Left ventricle myocardium inferior (tissue), 1 donor: ENCODE data around the gene DNAH2. TPM values are rescaled to one million over a fixed set of nuclear protein-coding genes. Genes with fewer than 3 reads are reported as not detected.

Experiments
- DNase-seq: peaks from one replicate; pipeline ENCODE4 v3.0.0-alpha.2; 2020
- H3K27ac ChIP-seq: fragments of 200-600 bp; replicated peaks from 2 replicates; pipeline ENCODE4 v1.8.0; 2021
- H3K27me3 ChIP-seq: fragments of 200-600 bp; 2 replicates; pipeline ENCODE4 v1.8.0; 2021; ENCODE audit warnings: low read depth
- H3K36me3 ChIP-seq: fragments of 200-600 bp; 2 replicates; pipeline ENCODE4 v1.8.0; 2021
- H3K4me1 ChIP-seq: fragments of 200-600 bp; 2 replicates; pipeline ENCODE4 v1.8.0; 2021
- H3K4me3 ChIP-seq: fragments of 200-600 bp; 2 replicates; pipeline ENCODE4 v1.8.0; 2021; ENCODE audit warnings: mild to moderate bottlenecking, moderate library complexity
- H3K9me3 ChIP-seq: fragments of 200-600 bp; replicated peaks from 2 replicates; pipeline ENCODE4 v1.8.0; 2021
- intact Hi-C: fragments of 100-400 bp; cut with micrococcal nuclease; formaldehyde crosslinking; loops from one replicate; pipeline ENCODE4 v1.11.0; 2022
- total RNA-seq: library from RNA; stranded (reverse); fragmentation: NEBNext Ultra II Directional; extraction: Animal tissue kit (Norgen Biotek cat#: 25700); gene quantifications from one replicate; pipeline ENCODE4 v1.2.1, GENCODE V29; 2021
- TF ChIP-seq, protein P1 (sequence below): fragments of 200-600 bp; IDR thresholded peaks from 2 replicates; pipeline ENCODE4 v1.8.0; 2021; ENCODE audit warnings: antibody characterized with exemption, mild to moderate bottlenecking, borderline replicate concordance
- donor health status: DM: no; HTN: yes; CAD: no; lungs with severe emphysema.

The DNAH2 gene
- total RNA-seq, 1 donor from 2014 or later: 0.33 TPM

DNA sequence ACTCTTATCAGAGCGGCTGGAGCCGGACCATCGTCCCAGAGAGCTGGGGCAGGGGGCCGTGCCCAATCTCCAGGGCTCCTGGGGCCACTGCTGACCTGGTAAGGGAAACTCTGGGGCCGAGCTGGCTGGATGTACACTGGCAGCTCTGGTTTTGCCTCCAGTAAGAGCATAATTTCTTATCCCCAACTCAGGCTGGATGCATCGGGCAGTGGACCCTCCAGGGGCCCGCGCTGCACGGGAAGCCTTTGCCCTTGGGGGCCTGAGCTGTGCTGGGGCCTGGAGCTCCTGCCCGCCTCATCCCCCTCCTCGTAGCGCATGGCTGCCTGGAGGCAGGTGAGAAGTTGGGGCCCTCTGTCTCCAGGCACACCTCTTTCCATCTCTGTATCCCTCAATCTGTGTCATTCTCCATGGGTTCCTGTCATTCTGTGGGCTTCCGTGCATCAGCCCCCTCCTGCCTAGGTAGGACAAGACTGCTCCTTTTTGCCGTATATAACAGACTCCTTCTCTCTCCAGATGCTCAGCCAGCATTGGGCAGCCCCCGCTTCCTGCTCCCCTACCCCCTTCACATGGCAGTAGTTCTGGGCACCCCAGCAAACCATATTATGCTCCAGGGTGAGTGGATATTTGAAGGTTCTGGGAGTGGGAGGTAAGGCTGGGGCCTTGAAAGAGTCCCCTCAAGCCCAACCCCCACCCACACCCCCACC is 128.0 kb downstream of the DNAH2 start:
- no peaks in the 10 kb centered on the region for H3K9me3 ChIP-seq
- H3K36me3 ChIP-seq: peaks cover 47% of the 10 kb centered on the region
- TF ChIP-seq, protein P1, sequence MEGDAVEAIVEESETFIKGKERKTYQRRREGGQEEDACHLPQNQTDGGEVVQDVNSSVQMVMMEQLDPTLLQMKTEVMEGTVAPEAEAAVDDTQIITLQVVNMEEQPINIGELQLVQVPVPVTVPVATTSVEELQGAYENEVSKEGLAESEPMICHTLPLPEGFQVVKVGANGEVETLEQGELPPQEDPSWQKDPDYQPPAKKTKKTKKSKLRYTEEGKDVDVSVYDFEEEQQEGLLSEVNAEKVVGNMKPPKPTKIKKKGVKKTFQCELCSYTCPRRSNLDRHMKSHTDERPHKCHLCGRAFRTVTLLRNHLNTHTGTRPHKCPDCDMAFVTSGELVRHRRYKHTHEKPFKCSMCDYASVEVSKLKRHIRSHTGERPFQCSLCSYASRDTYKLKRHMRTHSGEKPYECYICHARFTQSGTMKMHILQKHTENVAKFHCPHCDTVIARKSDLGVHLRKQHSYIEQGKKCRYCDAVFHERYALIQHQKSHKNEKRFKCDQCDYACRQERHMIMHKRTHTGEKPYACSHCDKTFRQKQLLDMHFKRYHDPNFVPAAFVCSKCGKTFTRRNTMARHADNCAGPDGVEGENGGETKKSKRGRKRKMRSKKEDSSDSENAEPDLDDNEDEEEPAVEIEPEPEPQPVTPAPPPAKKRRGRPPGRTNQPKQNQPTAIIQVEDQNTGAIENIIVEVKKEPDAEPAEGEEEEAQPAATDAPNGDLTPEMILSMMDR: no peak
- DNase-seq: no peak
- peaks cover 56% of the 10 kb centered on the region for H3K4me1 ChIP-seq
- intact Hi-C loops: no loop called here
- H3K27me3 ChIP-seq: no peaks in the 10 kb centered on the region
- H3K4me3 ChIP-seq: peak overlapping the region; percentile 80
- peak overlapping the region; percentile 96 for H3K27ac ChIP-seq

DNA sequence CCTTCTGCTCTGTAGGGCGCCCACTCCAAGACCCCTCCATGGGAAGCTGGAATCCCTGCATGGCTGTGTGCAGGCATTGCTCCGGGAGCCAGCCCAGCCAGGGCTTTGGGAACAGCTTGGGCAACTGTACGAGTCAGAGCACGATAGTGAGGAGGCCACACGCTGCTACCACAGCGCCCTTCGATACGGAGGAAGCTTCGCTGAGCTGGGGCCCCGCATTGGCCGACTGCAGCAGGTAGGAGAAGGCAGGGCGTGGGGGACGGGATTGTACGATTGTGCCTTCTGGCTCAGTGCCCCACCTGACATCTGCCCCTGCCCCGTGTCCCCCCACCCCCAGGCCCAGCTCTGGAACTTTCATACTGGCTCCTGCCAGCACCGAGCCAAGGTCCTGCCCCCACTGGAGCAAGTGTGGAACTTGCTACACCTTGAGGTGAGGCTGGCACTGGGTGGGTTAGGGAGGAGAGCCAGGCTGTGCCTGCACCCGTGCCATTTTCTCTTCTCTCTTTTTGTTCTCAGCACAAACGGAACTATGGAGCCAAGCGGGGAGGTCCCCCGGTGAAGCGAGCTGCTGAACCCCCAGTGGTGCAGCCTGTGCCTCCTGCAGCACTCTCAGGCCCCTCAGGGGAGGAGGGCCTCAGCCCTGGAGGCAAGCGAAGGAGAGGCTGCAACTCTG is 128.7 kb downstream of the DNAH2 start:
- TF ChIP-seq, protein P1: no peak
- no peak overlapping the region for H3K4me3 ChIP-seq
- H3K9me3 ChIP-seq: no peaks in the 10 kb centered on the region
- no peak overlapping the region for H3K27ac ChIP-seq
- no peak for DNase-seq
- H3K27me3 ChIP-seq: no peaks in the 10 kb centered on the region
- peaks cover 54% of the 10 kb centered on the region for H3K36me3 ChIP-seq
- peaks cover 51% of the 10 kb centered on the region for H3K4me1 ChIP-seq
- intact Hi-C loops: no loop called here

DNA sequence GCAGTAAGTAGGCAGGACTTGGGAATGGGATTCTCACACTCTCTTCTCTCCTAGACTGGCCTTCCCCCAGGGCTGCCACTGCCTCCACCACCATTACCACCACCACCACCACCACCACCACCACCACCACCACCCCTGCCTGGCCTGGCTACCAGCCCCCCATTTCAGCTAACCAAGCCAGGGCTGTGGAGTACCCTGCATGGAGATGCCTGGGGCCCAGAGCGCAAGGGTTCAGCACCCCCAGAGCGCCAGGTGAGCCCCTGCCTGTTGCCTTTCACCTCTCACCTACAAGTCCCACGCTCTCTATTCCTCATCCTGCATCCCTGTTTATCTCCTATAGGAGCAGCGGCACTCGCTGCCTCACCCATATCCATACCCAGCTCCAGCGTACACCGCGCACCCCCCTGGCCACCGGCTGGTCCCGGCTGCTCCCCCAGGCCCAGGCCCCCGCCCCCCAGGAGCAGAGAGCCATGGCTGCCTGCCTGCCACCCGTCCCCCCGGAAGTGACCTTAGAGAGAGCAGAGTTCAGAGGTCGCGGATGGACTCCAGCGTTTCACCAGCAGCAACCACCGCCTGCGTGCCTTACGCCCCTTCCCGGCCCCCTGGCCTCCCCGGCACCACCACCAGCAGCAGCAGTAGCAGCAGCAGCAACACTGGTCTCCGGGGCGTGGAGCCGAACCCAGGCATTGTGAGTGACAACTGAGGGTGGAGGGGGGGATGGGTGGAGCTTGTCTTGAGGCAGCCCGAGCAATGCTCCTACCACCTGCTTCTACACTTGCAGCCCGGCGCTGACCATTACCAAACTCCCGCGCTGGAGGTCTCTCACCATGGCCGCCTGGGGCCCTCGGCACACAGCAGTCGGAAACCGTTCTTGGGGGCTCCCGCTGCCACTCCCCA is 129.5 kb downstream of the DNAH2 start:
- H3K4me1 ChIP-seq: peaks cover 50% of the 10 kb centered on the region
- H3K27me3 ChIP-seq: no peaks in the 10 kb centered on the region
- TF ChIP-seq, protein P1: no peak
- peaks cover 58% of the 10 kb centered on the region for H3K36me3 ChIP-seq
- H3K27ac ChIP-seq: no peak overlapping the region
- intact Hi-C loops: no loop called here
- no peak for DNase-seq
- H3K9me3 ChIP-seq: no peaks in the 10 kb centered on the region
- H3K4me3 ChIP-seq: no peak overlapping the region

DNA sequence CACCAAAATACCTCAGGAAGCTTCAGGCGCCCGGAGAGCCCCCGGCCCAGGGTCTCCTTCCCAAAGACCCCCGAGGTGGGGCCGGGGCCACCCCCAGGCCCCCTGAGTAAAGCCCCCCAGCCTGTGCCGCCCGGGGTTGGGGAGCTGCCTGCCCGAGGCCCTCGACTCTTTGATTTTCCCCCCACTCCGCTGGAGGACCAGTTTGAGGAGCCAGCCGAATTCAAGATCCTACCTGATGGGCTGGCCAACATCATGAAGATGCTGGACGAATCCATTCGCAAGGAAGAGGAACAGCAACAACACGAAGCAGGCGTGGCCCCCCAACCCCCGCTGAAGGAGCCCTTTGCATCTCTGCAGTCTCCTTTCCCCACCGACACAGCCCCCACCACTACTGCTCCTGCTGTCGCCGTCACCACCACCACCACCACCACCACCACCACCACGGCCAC is 130.6 kb downstream of the DNAH2 start:
- TF ChIP-seq, protein P1: no peak
- peaks cover 69% of the 10 kb centered on the region for H3K36me3 ChIP-seq
- no peaks in the 10 kb centered on the region for H3K9me3 ChIP-seq

DNA sequence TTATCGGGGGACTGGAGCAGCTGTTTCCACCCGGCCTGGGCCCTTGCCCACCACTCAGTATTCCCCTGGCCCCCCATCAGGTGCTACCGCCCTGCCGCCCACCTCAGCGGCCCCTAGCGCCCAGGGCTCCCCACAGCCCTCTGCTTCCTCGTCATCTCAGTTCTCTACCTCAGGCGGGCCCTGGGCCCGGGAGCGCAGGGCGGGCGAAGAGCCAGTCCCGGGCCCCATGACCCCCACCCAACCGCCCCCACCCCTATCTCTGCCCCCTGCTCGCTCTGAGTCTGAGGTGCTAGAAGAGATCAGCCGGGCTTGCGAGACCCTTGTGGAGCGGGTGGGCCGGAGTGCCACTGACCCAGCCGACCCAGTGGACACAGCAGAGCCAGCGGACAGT is 131.2 kb downstream of the DNAH2 start:
- DNase-seq: no peak
- intact Hi-C loops: no loop called here
- peaks cover 75% of the 10 kb centered on the region for H3K36me3 ChIP-seq

More for the DNA sequence above, 130.6 kb downstream of the DNAH2 start:
- Histone ChIP-seq H3K4me3 (no peak overlapping the region), H3K27ac (no peak overlapping the region), H3K4me1 (peaks cover 50% of the 10 kb centered on the region), H3K27me3 (no peaks in the 10 kb centered on the region)
- no peak for DNase-seq
- intact Hi-C loops: no loop called here

More for the DNA sequence above, 131.2 kb downstream of the DNAH2 start:
- H3K27ac ChIP-seq: no peak overlapping the region
- H3K9me3 ChIP-seq: no peaks in the 10 kb centered on the region
- no peaks in the 10 kb centered on the region for H3K27me3 ChIP-seq
- H3K4me3 ChIP-seq: no peak overlapping the region
- TF ChIP-seq, protein P1: no peak
- peaks cover 49% of the 10 kb centered on the region for H3K4me1 ChIP-seq
